ENCODE results near the gene CALHM3.

CALHM3 gene

DNA sequence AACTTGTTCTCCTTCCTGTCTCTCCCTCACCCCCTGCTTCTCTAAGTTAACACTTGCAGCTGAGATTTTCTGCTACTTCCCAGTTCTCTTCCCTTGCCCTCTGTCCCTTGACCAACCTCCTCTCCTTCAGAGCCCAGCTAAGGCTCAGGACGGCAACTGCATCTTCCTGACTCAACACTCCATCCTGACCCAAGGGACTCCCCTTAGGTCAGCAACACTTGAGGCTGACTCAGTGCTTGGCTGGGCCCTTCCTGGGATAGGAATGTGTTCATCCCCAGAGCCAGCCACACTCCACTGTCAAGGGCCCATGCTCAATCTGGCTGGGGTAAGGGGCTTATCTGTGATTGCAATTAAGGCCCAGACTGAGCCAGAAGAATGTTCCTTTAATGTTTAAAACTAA is 30.3 kb downstream of the CALHM3 start:
- no peak for DNase-seq

DNA sequence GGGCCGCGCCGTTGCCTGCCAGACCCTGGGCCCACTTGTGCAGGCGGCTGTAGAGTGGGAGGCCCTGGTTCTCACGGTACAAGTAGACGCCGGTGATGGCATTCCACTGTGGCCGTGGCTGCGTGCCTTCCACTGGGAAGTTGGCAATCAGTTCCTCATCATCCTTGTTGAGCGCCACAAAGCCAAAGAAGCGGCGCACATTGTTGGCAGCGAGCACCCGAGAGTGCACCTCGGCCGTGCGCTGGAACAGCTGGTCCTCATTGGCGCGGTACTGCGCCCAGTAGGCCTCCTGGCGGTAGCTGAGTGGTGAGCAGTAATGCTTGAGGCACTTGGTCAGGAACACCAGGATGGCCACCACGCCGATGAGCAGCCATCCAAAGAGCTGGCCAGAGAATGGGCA is 31.9 kb downstream of the CALHM3 start:
- DNase-seq: no peak

DNA sequence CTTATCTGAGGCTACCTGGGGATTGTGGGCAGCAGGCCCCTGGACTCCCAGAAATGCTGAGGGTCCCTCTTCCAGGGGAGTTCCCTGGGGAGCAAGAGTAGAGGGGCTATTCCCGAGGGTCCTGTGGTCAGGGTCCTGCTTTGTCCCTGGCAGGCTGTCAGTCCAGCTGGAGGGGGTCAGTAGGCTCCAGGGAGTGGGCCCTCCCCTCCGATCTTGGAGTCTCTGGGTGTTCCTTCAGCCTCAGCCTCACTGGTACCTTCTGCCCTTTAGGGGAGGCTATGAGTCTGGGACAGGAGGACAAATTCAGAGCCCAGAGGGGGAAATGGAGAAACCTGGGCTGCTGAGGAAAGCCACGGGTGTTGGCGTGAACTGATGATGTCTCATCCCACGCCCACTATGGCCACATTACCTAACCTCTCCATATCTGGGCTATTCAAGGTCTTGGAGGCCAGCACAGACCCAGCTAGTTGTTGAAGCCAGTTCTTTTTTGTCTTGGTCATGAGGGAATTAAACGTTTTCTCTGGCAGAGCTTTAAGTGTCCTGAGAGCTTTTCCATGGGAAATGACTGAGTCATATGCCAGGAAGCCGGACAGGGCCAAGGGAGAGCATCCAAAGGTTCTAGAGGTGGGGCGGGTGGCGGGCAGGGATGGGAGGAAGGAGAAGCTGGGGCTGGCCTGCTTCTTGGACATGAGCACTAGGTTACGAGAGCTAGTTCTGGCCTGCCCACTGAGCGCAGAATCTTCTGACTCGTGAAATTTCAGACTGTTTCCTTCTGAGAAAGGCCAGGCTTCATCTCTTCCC is 33.1 kb downstream of the CALHM3 start:
- DNase-seq: no peak

DNA sequence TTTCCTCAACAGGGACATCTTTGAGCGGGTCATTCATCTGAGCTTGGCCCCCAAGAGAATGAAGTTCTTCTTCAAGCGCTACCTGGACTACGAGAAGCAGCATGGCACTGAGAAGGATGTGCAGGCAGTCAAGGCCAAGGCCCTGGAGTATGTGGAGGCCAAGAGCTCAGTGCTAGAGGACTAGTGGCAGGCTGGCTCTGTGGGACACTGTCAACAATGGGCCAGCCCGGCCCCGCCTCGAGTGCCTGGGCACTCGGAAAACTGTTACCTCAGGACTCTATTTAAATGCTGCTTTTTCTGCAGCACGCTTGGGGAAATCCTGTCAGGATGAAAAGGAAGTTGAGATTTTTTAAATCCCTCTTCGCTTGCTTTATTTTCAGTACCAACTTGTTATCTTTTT is 33.7 kb downstream of the CALHM3 start:
- DNase-seq: no peak

DNA sequence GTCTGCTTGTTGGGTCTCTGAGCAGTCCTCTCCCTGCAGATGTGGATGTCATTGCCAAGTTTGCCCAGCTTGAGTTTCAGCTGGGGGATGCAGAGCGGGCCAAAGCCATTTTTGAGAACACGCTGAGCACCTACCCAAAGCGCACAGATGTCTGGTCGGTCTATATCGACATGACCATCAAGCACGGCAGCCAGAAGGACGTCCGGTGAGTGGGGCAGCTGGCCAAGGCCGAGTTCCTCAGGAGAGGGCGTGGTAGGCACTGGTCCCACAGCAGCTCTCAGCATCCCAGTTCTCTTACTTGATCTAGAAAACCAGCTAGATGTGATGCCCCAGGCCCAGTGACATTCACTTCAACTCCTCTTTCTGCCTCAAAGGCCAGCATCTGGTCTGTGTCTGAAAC is 34.6 kb downstream of the CALHM3 start:
- DNase-seq: no peak

DNA sequence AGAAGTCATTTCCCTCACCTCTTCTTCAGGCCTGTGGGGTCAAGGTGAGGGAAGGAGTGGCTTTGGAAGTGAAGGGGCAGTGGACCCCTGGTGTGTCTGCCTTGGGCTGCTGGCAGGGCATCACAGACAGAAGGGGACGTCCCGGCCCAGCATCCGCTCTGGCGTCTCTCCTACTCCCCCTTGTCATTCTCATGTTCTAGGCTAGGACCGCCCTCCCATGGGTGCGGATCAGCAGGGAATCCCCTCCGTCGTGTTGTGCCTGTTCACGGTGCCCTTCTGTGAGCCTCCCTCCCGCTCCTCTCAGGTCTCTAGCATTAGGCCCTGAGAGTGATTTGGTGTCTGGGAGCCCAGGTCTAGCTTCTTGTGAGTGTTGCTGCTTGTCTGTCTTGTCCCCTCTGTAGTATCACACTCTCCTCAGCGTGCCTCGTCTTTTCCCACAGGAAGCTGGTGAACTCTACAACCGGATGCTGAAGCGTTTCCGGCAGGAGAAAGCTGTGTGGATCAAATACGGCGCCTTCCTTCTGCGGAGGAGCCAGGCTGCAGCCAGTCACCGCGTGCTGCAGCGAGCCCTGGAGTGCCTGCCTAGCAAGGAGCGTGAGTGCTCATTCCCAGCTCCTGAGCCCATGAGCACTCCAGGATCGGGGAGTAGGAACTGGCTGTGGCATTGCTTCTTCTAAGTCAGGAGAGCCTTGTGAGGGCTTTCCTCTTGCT is 35.4 kb downstream of the CALHM3 start:
- no peak for DNase-seq

DNA sequence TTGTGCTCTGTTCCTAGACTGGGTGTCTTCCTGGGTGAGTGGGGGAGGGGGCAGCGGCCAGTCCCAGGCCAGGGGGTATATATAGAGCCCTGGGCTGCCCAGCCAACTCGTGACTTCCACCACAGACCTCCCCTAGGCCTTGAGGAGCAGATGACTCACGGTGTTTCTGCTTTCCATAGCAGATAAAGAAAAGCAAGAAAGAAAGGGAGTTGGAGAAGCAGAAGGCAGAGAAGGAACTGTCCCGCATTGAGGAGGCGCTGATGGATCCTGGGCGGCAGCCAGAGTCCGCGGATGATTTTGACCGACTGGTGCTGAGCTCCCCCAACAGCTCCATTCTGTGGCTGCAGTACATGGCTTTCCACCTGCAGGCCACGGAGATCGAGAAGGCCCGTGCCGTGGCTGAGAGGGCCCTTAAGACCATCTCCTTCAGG is 37.0 kb downstream of the CALHM3 start:
- no peak for DNase-seq

GRCh38 chr10:103441611-103442010 is 37.4 kb downstream of the CALHM3 start:
- no peak for DNase-seq

DNA sequence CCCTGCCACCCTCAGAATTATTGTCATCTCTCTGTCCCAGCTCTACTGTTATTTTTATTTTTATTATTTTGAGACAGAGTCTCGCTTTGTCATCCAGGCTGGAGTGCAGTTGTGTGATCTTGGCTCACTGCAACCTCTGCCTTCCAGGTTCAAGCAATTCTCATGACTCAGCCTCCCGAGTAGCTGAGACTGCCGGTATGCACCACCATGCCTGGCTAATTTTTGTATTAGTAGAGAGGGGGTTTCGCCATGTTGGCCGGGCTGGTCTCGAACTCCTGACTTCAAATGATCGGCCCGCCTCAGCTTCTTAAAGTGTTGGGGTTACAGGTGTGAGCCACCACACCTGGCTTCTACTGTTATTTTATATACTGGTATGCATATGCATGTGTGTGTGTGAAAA is 37.8 kb downstream of the CALHM3 start:
- DNase-seq: no peak

- no peak for DNase-seq
Observed at GRCh38 chr10:103440416-103440815, 38.6 kb downstream of the CALHM3 start.

DNA sequence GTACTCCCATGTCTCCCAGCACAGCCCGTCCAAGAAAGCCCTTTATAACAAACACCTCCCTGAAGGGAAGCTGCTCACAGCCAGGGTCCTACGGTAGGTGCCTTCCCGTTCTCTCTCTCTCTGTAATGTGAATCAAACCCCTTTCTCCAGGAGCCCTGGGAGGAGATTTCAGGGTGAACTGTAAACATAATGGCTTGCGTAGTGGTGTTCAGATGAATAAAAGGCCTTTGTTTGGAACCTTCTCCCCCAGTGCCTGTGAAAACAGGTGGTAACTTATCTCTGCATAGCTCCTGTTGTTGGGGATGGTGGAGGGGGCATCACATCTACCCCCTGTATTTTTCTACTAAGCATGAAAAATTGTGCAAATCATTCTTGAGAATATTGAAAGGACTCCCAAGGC is 39.3 kb downstream of the CALHM3 start:
- no peak for DNase-seq

DNA sequence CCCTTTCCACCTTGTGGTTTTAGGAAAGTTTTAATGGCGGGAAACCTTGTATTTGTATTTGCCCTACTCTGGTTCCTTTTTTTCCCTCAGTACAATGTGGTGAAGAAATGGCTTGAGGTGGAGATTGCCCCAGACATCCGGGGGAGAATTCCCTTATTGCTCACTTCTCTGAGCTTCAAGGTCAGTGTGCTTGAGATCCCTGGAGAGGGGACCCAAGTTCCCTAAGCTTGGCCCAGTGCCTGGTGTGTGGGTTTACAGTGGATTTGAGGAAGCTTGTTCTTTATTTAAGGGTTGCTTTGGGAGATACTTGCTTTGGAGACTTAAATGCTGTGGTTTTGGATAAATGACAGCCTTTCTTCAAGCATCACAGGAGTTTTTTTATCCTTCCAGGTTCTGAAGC is 45.2 kb downstream of the CALHM3 start:
- no peak for DNase-seq

GRCh38 chr10:103431902-103432301 is 47.1 kb downstream of the CALHM3 start:
- DNase-seq: no peak

DNA sequence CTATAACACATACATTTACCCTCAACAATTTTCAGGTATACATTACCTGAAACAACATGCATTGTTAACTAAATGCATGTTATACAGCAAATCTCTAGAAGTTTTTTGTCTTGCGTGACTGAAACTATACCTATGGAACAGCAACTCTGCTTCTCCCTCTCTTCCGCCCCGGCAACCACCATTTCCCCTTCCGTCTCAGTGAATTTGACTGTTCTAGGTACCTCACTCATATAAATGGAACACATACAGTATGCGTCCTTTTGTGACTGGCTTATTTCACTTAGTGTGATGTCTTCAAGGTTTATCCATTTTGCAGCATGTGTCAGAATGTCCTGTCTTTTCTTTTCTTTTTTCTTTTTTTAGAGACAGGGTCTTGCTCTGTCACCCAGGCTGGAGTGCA is 49.4 kb downstream of the CALHM3 start:
- peak in 1 of 2 donors; percentile 18 for DNase-seq

DNA sequence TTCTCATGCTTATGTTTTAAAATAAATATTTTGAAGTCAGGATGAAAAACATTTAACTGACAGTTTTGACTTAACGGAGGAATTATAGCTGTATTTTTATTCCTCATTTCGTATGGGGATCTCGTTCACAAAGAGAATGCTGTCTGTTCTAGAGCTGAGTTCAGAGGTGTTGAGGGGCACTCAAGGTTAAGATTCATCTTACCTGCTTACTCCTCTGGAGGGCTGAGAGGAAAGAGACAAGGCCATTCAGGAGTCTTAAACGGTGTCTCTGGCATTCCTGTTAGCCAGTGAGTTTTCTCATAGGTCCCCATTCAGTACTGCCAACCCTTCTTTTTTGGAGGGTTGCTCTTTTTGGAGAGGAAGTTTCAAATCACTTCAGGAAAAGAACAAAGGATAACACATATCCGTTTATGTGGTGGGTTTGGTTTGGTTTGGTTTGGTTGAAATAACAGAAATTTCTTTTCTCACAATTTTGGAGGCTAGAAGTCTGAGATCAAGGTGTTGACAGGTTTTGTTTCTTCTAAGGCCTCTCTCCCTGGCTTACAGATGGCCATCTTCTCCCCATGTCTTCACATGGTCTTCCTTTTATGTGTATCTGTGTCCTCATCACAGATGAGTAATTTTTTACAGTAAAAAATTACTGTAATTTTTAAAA is 49.9 kb downstream of the CALHM3 start:
- no peak for DNase-seq

- no peak for DNase-seq
Observed at GRCh38 chr10:103427866-103428265, 51.2 kb downstream of the CALHM3 start.

DNA sequence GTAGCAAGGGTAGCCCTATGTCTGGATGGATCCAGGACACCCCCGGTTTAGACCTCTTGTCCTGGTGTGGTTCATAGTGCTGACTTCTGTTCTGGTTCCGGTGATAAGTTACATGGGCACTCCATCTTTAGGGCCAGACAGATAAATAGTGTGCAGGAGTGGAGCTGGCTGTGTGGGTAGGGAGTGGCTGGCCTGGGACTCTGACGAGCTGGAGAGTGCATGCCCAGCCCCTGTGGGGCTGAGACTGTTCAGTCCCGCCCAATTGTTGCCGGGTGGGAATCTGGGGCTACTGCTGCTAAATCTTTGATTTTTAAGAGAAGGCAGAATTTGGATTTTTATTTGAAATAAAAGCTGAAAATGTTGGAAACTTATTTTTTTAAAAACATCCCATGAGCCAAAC is 55.3 kb downstream of the CALHM3 start:
- no peak for DNase-seq
